Loucy (cell line): ENCODE data around the gene PPP1R16B.

Experiments
- EZH2phosphoT487 ChIP-seq: fragments of 200-600 bp; IDR thresholded peaks from 2 replicates; pipeline ENCODE4 v1.6.1; 2018; ENCODE audit warnings: antibody characterized with exemption, mild to moderate bottlenecking, moderate library complexity, borderline replicate concordance
- TF ChIP-seq, protein P1 (sequence below): fragments of 200-600 bp; sonication (generic); conservative IDR thresholded peaks from 2 replicates; pipeline ENCODE4 v1.5.1; 2014; ENCODE audit warnings: mild to moderate bottlenecking, antibody characterized with exemption, low read length

DNA sequence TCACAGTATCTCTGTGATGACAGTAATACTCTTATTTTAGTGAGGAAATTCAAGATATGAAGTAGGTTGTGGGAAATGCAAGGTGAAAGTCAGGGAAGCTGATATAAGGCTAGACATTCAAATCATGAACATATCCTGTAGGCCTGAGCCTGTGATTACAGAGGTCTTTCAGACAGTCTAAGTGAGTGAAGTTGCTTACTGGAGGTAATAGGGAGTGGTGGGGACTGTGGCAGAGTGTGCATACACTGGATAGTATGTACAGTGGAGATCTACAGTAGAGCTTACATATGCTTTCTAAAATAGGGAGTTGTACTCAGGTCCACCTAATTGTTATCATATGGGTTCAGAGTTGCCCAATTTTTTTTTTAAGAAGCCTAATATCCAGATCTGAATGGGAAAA lies 159.8 kb downstream of the PPP1R16B start:
- TF ChIP-seq, protein P1, sequence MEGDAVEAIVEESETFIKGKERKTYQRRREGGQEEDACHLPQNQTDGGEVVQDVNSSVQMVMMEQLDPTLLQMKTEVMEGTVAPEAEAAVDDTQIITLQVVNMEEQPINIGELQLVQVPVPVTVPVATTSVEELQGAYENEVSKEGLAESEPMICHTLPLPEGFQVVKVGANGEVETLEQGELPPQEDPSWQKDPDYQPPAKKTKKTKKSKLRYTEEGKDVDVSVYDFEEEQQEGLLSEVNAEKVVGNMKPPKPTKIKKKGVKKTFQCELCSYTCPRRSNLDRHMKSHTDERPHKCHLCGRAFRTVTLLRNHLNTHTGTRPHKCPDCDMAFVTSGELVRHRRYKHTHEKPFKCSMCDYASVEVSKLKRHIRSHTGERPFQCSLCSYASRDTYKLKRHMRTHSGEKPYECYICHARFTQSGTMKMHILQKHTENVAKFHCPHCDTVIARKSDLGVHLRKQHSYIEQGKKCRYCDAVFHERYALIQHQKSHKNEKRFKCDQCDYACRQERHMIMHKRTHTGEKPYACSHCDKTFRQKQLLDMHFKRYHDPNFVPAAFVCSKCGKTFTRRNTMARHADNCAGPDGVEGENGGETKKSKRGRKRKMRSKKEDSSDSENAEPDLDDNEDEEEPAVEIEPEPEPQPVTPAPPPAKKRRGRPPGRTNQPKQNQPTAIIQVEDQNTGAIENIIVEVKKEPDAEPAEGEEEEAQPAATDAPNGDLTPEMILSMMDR = no peak
- TF ChIP-seq EZH2phosphoT487 = no peak
